B cell (primary cell): ENCODE results near the gene ICE2. TPM values are rescaled to one million over a fixed set of nuclear protein-coding genes. Genes with fewer than 3 reads are reported as not detected.

ENCODE experiments used
- ATAC-seq: fragments of 200-7000 bp; cut with Tn5 transposase; one replicate; pipeline ENCODE4 v1.10.0; 2021; ENCODE audit warnings: low read depth, mild to moderate bottlenecking, moderate number of reproducible peaks, moderate library complexity
- CTCF ChIA-PET: fragments of 350-600 bp; sonication (Branson Sonifier 250); formaldehyde crosslinking; loops from one replicate; lab custom pipeline; 2021; ENCODE audit warnings: antibody characterized with exemption, inconsistent platforms; lab: Charles Lee
- POLR2A ChIA-PET: fragments of 350-600 bp; sonication (Branson Sonifier 250); formaldehyde crosslinking; loops from one replicate; lab custom pipeline; 2021; ENCODE audit warnings: antibody characterized with exemption; lab: Charles Lee
- DNase-seq: peaks from one replicate; pipeline ENCODE4 v3.0.0; 2013
- H2AFZ ChIP-seq: 2 replicates; pipeline ENCODE4 v1.6.1; 2012; ENCODE audit warnings: mild to moderate bottlenecking, low read depth, low read length; ENCODE audit not compliant: insufficient read depth, poor library complexity, severe bottlenecking
- H3K27ac ChIP-seq, 2 donors: 1 replicate in 1 of 2; 2 replicates in 1 of 2; pipeline ENCODE4 v1.5.1; 2012 to 2013; ENCODE audit warnings: low read length in 2 of 2, mild to moderate bottlenecking in 2 of 2, moderate library complexity in 1 of 2
- H3K27me3 ChIP-seq, 4 experiments: fragments of 200-600 bp in 1 of 4; sonication (generic) in 1 of 4; replicated peaks in 1 of 4; 1 replicate in 2 of 4; 2 replicates in 2 of 4; pipeline versions ENCODE4 v1.6.1 to v1.7.0; 2013 to 2016; ENCODE audit warnings: low read length in 3 of 4, mild to moderate bottlenecking in 2 of 4, mixed read lengths in 1 of 4, moderate library complexity in 1 of 4; ENCODE audit not compliant: insufficient read depth in 4 of 4, control insufficient read depth in 3 of 4; ENCODE audit errors: control extremely low read depth in 1 of 4
- H3K36me3 ChIP-seq, 2 experiments: replicated peaks in 1 of 2; 1 replicate in 1 of 2; 2 replicates in 1 of 2; pipeline versions ENCODE4 v1.6.1 to v1.7.1; 2013; ENCODE audit warnings: low read length in 1 of 2; ENCODE audit not compliant: insufficient read depth in 2 of 2, control insufficient read depth in 1 of 2; ENCODE audit errors: control extremely low read depth in 1 of 2, extremely low read depth in 1 of 2
- H3K4me1 ChIP-seq, 2 donors: fragments of 200-600 bp in 1 of 2; sonication (generic) in 1 of 2; 1 replicate in 1 of 2; 2 replicates in 1 of 2; pipeline versions ENCODE4 v1.5.1 to v1.6.1; 2013 to 2017; ENCODE audit warnings: low read length in 2 of 2; ENCODE audit not compliant: control insufficient read depth in 2 of 2, insufficient read depth in 2 of 2
- H3K4me2 ChIP-seq: replicated peaks from 2 replicates; pipeline ENCODE3; 2012; ENCODE audit warnings: mild to moderate bottlenecking, low read depth, low read length; ENCODE audit not compliant: poor library complexity, severe bottlenecking
- H3K4me3 ChIP-seq, 5 experiments: fragments of 200-600 bp in 1 of 5; sonication (generic) in 1 of 5; 1 replicate in 3 of 5; 2 replicates in 2 of 5; pipeline versions ENCODE4 v1.5.1 to v1.7.0; 2011 to 2016; ENCODE audit warnings: low read length in 4 of 5, mild to moderate bottlenecking in 4 of 5, low read depth in 2 of 5, control low read depth in 1 of 5, moderate library complexity in 1 of 5; ENCODE audit not compliant: insufficient read depth in 1 of 5; ENCODE audit errors: control extremely low read depth in 1 of 5, extremely low read depth in 1 of 5
- H3K79me2 ChIP-seq: fragments of 200-600 bp; sonication (generic); one replicate; pipeline ENCODE4 v1.6.0; 2016; ENCODE audit warnings: low read length; ENCODE audit not compliant: control insufficient read depth, insufficient read depth
- H3K9ac ChIP-seq: fragments of 200-600 bp; sonication (generic); 2 replicates; pipeline ENCODE4 v1.6.1; 2017; ENCODE audit warnings: mild to moderate bottlenecking, low read length, moderate library complexity
- H3K9me3 ChIP-seq, 3 donors: one replicate each; pipeline versions ENCODE4 v1.6.1 to v1.7.1; 2013; ENCODE audit warnings: low read length in 2 of 3; ENCODE audit not compliant: control insufficient read depth in 2 of 3, insufficient read depth in 1 of 3; ENCODE audit errors: control extremely low read depth in 1 of 3
- H4K20me1 ChIP-seq: 2 replicates; pipeline ENCODE4 v1.6.0; 2012; ENCODE audit warnings: mild to moderate bottlenecking, low read length; ENCODE audit not compliant: insufficient read depth, control insufficient read depth, poor library complexity, severe bottlenecking
- H3K27ac Mint-ChIP-seq: one replicate; pipeline ENCODE4 v1.8.0; 2021; ENCODE audit warnings: mixed read lengths
- H3K27me3 Mint-ChIP-seq: one replicate; pipeline ENCODE4 v1.8.0; 2021; ENCODE audit warnings: mixed read lengths
- H3K4me1 Mint-ChIP-seq: one replicate; pipeline ENCODE4 v1.8.0; 2021; ENCODE audit warnings: mixed read lengths
- H3K4me3 Mint-ChIP-seq: one replicate; pipeline ENCODE4 v1.8.0; 2021; ENCODE audit warnings: mixed read lengths
- H3K9me3 Mint-ChIP-seq: one replicate; pipeline ENCODE4 v1.8.0; 2022; ENCODE audit warnings: mixed read lengths; ENCODE audit not compliant: insufficient read depth
- CTCF ChIP-seq: fragments of 200-600 bp; IDR thresholded peaks from one replicate; pipeline ENCODE4 v1.8.0; 2022; ENCODE audit warnings: antibody characterized with exemption, mild to moderate bottlenecking
- EZH2 ChIP-seq: IDR thresholded peaks from 2 replicates; pipeline ENCODE4 v1.6.1; 2012; ENCODE audit warnings: borderline replicate concordance, low read depth, mild to moderate bottlenecking, moderate library complexity, low read length; ENCODE audit not compliant: insufficient read depth, poor library complexity, severe bottlenecking
- whole genome bisulfite sequencing: methylation state at CpG from one replicate; pipeline ENCODE4 v1.1.5; 2013; ENCODE audit warnings: missing lambda C conversion rate; ENCODE audit not compliant: insufficient coverage; 5-methylcytosine and 5-hydroxymethylcytosine counted together
- intact Hi-C: fragments of 100-400 bp; cut with micrococcal nuclease; formaldehyde crosslinking; loops from one replicate; pipeline ENCODE4 v1.10.0; 2022
- polyA plus RNA-seq: library from polyadenylated mRNA; depleted of rRNA; stranded (reverse); fragments of >200 nt; gene quantifications from 2 replicates; pipeline ENCODE4 v1.2.3, GENCODE V29; 2012
- small RNA-seq: library from RNA; depleted of rRNA; stranded (forward); fragments of <200 nt; gene quantifications from one replicate; pipeline ENCODE3, GENCODE V24; 2012; ENCODE audit warnings: low replicate concordance, low read depth; ENCODE audit not compliant: insufficient read length
- total RNA-seq, 2 donors: library from RNA; stranded (reverse); fragments of 120-200 nt in 1 of 2; gene quantifications; 1 replicate in 1 of 2; 2 replicates in 1 of 2; pipeline versions ENCODE4 v1.2.3 to v1.2.4, GENCODE V29; 2013 to 2022

The ICE2 gene
- total and polyA plus RNA-seq, 2 donors (not counting 1 experiment from before 2014, with no cell fraction given): 19.0 to 71.2 TPM

- ChIA-PET CTCF (no interaction called here), POLR2A (no interaction called here)
- Histone ChIP-seq H3K4me1 (no peaks in the 10 kb centered on the region), H3K27me3 (no peaks in the 10 kb centered on the region), H3K27ac (no peak overlapping the region), H2AFZ (no peak overlapping the region), H4K20me1 (peaks cover 5% of the 10 kb centered on the region), H3K79me2 (no peaks in the 10 kb centered on the region), H3K9me3 (no peaks in the 10 kb centered on the region), H3K4me2 (no peak overlapping the region), H3K4me3 (no peak overlapping the region), H3K9ac (no peak overlapping the region), H3K36me3 (peaks cover 0 to 6% of the 10 kb centered on the region in 2 experiments)
- no peak for ATAC-seq
- no peaks in the 10 kb centered on the region for H3K9me3 Mint-ChIP-seq
- WGBS: 100% methylated on average over 4 of the region's 5 CpGs
- DNase-seq: no peak
- TF ChIP-seq CTCF (no peak), EZH2 (no peak)
- intact Hi-C loops: no loop called here
- H3K4me3 Mint-ChIP-seq: no peak overlapping the region
- no peaks in the 10 kb centered on the region for H3K27me3 Mint-ChIP-seq
- H3K27ac Mint-ChIP-seq: no peak overlapping the region
- H3K4me1 Mint-ChIP-seq: no peaks in the 10 kb centered on the region
These were observed 109.2 kb downstream of the ICE2 start for GRCh38 chr15:60369696-60370095.

Small RNA genes within 50 kb of the gene (small RNA-seq; reads per million reads assigned to genes)
- not detected for gene AC087385.3

Other genes with a start within 250 kb of the ICE2 start
- 122 and 133 TPM in 2 replicates for gene ANXA2, start 81.2 kb downstream of the ICE2 start, total RNA-seq
- 59.8 and 116 TPM in 2 replicates for gene ANXA2, start 81.2 kb downstream of the ICE2 start, polyA plus RNA-seq